Measurements from ENCODE around the gene SERPINC1.

DNA sequence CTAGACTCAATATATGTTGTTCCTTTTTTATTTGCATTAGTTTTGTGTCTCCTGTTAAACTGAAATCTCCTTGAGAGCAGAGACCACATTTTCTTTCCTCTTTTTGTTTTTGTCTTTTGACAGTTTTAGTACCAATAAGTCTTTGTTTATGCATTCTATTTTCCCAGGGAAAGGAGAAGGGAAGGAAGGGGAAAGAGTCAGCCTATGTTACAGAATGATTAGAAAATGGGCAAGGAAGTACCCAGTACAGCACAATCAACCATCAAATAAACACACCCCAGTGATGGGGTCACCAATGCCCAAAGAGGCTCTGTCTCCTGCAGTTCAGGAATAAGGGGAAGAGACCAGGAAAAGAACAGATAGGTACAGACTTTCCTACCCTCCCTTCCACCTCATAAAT, 38.9 kb downstream of the SERPINC1 start:
- TF ChIP-seq, protein P1, sequence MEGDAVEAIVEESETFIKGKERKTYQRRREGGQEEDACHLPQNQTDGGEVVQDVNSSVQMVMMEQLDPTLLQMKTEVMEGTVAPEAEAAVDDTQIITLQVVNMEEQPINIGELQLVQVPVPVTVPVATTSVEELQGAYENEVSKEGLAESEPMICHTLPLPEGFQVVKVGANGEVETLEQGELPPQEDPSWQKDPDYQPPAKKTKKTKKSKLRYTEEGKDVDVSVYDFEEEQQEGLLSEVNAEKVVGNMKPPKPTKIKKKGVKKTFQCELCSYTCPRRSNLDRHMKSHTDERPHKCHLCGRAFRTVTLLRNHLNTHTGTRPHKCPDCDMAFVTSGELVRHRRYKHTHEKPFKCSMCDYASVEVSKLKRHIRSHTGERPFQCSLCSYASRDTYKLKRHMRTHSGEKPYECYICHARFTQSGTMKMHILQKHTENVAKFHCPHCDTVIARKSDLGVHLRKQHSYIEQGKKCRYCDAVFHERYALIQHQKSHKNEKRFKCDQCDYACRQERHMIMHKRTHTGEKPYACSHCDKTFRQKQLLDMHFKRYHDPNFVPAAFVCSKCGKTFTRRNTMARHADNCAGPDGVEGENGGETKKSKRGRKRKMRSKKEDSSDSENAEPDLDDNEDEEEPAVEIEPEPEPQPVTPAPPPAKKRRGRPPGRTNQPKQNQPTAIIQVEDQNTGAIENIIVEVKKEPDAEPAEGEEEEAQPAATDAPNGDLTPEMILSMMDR (IDR thresholded peaks at IDR 0.05), result no peak
- TF ChIP-seq POLR2AphosphoS5 (IDR thresholded peaks at IDR 0.05), result no peak
